Left kidney (tissue), 2 donors: Measurements from ENCODE around the gene C8A. TPM values are rescaled to one million over a fixed set of nuclear protein-coding genes. Genes with fewer than 3 reads are reported as not detected.

Source experiments
- DNase-seq: peaks from one replicate; pipeline ENCODE4 v3.0.0-alpha.2; 2013
- polyA plus RNA-seq: library from polyadenylated mRNA; unstranded; fragments of 120-200 nt; gene quantifications from one replicate; pipeline ENCODE4 v1.2.1, GENCODE V29; 2013; ENCODE audit not compliant: insufficient read length

C8A gene
- polyA plus RNA-seq, 1 donor = not detected

DNA sequence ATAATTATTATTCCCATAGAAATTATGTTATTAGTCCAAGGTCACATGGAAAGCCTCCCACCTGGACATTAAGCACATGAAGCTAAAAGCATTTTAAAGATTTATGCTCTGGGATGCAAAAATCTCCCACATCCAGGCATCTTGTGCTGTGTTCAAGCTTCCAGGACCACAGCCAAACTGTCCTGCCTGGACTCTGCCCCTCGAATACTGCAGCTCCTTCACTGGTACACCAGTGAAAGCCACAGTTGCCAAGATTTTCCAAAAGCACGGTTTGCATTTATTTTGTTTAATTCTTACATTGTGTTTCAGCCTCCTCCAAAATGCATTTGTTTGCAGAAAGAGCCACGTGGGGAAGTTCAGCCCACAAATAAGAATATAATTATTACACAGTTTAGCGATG is 72.6 kb downstream of the C8A start:
- DNase-seq = no peak

DNA sequence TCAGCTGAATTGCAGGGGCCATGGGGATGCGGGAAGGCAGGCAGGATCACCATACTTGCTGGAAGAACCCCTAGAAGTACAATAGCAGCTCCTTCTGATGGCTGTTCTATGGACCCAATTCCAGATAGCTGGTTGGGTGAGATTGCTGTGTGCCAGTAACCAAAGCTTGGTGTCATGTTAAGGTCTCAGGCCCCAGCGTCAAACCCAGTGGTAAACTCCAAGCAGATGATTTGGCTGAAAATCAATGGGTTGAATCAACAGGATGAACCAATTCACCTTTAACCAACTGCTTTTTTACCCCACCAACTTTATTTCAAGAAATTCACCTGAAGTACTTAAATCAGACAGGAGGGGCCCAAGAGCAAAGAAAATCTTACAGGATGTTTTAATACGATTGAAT is 73.4 kb downstream of the C8A start:
- DNase-seq = no peak

DNA sequence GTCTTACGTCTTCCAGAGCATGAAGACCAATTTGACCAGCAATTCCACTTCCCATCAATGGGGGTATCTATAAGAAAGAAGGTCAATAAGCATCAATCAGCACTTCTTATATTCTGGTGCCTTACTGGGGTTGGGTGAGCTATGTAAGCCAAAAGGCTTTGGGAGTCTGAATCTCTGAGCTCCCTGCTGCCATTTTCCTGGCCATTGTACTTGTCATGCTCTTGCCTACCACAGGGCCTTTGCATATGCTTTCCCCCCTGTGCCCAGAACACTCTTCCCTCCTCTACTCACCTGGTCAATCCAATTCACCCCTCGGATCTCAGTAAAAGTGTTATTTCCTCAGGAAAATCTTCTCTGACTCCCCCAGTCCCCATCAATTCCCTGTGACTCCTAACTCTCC is 74.9 kb downstream of the C8A start:
- no peak for DNase-seq

DNA sequence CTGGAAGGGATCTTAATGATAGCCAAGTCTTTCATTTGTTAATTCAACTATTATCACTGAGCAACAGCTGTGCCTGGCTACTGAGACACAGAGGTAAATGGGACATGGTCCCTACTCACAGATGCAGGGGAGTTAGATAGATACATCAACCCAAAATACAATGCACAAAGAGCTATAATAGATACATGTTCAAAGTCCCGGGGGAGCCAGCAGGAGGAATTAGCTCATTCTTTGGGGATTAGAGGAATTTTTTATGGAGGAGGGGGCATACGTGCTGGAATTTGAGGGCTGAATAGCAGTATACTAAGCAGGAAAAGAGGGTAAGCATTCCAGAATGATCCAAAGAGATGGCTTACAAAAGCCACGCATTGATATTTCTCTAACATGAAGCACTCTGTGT is 76.6 kb downstream of the C8A start:
- no peak for DNase-seq

DNA sequence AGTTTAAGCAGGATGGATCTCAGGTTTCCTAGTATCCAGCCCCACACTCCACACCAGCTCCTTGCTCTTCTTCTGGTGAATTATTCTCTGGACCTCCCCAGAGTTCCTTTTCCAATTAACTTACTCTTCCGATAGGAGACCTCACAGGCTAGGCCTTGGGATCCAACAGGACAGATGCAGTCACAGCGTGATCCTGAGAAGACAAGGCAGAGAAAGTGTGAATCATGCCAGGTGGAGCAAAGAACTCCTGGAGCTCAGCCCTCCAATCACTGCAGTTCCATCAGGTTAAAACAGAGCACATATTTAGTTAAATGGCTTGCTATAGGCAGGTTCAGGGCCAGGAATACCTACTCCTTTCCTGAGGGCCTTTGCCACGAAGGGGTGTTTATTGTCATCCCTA is 77.1 kb downstream of the C8A start:
- no peak for DNase-seq

DNA sequence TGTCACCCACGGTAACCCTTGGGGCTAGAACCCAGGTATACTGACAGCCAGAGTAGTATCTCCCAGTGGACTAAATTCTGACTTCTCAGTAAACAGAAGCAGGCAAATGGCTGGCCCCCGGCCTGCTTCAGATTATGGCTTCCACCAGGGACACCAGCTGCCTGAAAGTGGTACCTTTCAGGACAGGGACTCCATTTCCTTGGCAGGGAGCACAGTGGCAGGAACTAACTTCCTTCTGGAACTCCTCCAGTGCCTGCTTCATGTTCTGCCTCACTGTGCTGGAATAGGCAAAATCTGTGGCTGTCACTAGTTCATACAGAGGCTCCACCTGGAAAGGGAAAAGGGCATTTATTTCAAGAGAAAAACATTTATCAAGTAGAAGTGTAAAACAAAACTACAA is 78.6 kb downstream of the C8A start:
- DNase-seq = no peak

DNA sequence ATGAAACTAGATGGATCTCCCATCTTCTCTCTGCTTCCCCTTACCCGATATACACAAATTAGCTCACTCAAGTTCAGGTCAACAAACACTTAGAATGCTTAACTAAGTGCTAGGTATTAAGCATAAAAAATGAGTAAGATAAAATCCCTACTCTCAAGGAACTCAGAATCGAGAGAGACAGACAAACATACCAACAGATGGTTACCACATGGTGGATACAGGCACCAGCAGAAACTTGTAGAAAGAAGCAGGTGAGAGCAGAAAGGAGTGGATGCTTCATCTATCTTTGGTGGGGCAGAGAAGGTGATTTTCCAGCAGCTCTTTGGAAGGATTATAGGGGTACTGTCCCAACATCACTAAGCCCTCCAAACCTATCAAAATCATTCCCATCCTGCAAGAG is 79.0 kb downstream of the C8A start:
- no peak for DNase-seq

DNA sequence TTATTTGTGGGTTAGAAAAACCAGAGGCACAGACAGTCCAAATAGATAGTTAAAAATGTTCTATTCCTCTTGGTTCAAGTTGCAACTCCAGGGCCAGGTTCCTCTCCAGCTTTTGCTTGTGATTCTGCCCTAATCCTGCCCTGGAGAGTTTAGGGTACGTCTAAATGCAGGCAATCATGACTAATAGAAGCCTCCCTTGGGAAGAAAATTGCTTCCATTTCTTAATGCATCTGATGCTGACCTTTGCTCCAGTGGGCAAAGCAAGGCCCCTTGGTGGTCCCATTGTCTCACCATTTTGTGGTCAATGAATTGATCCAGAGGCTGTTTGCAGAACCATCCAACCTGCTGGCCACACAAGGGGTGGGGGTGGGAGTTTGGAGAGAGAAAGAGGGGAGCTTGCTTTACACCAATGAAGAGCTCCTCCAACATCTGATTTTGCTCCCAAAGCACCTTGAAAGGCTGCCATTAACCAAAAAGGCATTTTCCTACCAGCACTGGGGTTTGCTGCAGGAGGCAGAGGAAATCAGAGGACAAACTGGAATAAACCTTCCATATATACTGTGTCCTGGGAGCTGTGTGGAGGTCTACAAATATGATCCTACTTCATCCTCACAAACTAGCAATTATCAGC is 79.9 kb downstream of the C8A start:
- DNase-seq = no peak

DNA sequence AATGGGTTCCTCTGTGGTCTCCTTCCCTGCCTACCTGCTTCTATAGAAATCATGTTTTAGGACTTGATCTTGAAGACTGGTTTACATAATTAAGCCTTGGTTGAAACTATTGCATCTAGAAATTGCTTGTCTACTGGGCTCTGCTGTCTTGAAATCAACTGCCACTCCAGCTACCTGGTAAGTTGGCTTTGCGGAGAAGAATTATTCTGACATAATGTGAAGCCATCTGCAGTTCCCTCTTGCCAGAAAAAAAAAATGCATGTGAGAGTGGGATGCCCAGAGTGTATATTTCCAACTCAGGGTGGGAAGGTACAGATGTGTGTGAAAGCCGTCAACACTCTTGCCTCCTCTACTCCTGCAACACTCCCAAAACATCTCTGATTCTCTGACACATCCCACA is 84.0 kb downstream of the C8A start:
- DNase-seq = no peak

DNA sequence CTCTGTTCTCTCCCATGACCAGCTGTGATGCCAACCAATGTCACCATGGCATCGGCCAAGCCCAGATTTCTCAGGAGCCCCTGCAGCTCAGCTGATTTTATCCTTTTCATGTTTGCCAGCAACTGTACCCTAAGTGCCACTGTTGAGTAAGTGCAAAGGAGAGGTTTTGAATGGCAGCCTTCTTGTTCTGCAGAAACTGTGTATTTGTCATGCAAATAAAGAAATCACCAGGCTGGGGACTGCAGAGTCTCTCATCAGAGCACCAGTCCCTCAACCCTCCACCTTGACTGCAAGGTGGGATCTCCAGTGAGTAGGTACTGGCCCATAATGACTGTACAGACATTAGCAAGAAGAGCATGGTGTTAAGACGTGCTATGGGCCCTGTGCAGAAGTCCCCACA is 84.6 kb downstream of the C8A start:
- no peak for DNase-seq

DNA sequence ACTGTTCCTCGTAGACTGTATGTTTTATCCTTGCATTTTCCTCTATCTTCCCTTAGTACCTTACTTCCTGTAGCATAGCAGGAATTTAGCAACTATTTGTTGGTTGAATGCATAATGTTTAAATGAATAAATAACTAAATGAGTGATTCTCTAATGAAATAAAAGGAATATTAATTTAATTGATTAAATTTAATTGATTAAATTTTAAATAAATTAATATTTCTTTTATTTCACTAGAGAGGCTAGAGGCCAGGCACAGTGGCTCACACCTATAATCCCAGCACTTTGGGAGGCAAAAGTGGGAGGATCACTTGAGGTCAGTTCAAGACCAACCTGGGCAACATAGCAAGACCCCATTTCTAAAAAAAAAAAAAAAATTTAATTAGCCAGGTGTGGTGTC is 85.4 kb downstream of the C8A start:
- DNase-seq = no peak

DNA sequence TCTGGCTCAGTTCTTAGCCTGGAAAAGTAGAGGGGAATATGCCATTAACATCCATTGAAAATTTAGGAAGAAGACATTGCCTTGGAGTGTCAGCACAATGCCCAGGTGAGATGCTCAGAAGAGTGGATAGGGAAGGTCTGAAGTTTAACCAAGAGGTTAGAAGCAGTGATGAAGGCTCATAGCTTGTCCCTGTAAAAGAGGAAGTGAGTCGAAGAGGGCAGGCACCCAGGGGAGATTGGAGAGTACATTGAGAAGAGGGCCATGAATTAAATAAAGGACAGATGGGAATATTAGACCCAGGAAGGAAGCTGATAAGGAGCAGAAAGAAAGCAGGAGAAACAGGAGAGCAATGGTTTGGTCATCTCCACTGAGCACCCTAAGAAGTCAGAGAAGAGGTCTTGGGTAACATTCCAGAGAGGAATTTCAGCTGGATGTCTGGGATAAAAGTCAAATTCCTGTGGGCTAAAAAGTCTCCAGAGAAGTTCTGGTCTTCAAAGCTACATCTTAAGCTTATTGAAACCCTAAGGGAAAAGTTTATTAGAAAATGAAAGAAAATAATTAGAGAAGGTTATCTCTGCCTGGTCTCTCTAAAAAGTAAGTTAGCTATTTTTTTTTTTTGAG is 93.9 kb downstream of the C8A start:
- DNase-seq = no peak

DNA sequence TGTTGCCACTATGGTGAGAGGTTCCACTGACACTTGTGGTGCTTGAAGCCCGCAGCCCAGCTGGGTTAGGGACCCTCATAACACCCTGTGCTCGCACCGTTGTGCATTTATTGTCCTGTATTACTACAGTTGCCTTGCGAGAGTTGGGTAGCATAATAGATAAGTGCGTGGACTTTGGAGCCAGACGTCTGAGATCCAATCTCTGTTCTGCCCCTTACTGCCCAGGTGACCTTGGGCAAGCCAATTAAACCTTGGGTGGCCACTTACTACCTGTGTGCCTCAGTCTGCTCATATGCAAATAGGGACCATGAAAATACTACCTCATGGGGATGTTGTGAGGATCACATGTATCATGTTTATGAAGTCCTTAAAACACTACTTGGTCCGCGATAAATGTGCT is 97.9 kb downstream of the C8A start:
- DNase-seq = no peak

DNA sequence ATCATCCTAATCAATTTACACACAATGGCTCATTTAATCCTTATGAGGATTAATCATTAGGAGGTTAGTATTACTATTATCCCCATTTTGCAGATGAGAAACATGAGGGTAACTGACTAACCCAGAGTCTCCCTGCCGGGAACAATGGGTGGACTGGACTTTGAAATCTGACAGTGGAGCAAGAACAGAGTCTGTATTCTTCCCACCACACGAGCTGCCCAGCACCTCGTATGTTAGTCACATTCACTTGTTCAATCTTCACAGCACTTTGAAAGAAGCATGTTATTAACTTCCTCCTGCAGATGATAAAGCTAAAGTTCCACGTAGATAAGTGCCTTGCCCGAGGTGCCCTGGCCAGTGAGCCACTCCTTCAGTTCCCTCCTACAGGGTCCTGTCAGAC is 98.8 kb downstream of the C8A start:
- DNase-seq = no peak

DNA sequence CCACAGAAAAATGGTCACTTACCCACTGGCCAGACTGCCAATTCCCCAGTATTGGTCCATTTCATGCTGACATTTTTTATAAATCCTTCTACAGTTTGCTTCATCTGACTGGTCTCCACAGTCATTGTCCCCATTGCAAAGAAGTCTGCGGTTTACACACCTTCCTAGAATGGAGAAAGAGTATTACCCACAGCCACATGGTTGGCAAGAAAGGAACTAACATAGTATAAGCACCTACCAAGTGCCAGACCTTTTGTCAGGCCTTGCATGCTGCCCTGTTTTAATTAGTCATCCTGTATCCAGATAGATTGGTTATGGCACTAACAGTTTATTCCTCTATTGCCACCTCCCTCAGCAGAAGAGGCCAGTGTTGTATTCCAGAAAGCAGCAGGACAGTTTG is 100.1 kb downstream of the C8A start:
- no peak for DNase-seq

DNA sequence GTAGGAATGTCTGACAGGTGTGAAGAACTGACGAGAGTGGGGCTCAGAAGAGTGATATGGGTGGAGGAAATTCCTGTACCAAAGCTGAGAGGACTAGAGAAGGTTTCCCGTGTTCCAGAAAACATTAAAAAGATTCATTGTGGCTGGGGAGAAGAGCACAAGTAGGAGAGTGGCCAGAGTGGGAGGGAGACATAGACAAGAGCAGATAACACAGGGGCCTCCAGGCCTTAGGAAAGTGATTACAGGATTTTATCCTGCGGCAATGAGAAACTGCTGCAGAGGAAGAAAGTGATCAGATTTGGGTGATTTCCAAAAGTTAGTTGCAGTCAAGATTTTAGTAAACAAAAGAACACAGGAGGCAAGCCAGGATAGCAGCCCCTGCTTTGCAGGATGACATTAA is 103.3 kb downstream of the C8A start:
- DNase-seq = no peak

DNA sequence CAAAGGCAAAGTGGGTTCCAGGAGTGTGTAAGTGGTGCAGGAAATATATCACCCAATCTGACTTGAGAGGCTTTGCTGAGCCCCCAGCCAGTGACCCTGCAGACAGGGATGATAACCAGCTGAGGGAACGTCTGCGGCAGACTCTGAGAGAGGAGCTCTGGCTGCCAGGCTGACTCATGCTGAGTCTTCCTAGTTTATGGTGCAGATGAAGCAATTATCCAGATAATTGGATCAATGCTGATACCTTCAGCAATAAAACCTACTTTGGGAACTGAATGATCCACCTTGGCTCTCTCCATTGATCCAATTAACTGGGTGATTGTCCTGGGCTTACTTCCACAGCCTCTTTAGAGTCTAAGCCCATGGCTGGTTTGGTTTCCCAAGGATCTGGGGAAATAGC is 103.9 kb downstream of the C8A start:
- DNase-seq = no peak

DNA sequence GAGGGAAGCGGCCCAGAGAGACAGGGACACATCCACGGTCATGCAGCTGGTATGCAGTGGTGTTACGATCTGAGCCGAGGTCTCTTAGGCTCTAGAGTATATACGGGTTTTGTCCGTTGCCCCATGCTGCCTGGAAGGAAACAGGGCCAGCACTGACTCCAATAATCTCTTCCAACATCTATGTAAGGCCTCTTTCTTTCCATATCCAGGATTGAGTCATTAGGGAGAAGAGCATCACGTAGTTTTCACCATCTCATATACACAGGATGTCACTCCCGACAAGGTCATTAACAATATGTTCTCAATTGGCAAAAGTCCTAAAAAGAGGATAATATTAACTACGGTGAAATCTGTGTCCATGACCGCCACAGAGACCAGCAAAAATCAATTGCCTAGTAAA is 106.8 kb downstream of the C8A start:
- no peak for DNase-seq

DNA sequence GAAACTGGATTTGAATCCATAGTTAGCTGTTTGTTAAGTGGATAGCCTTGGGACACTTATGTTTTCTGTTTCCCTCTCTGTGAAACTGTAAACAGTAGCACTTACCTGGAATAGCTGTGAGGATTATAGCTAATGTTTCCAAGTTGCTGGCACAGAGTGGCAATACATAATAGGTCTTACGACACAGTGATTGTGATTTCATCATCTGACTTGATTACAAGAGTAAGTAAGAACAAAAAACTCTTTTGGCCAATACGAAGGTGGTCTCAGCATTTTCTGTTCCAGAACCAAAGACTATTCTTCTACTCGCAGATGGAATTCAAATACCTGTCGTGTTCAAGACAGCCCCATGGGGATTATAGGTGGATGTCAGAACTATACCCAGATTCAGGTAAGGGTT is 109.1 kb downstream of the C8A start:
- DNase-seq = no peak

DNA sequence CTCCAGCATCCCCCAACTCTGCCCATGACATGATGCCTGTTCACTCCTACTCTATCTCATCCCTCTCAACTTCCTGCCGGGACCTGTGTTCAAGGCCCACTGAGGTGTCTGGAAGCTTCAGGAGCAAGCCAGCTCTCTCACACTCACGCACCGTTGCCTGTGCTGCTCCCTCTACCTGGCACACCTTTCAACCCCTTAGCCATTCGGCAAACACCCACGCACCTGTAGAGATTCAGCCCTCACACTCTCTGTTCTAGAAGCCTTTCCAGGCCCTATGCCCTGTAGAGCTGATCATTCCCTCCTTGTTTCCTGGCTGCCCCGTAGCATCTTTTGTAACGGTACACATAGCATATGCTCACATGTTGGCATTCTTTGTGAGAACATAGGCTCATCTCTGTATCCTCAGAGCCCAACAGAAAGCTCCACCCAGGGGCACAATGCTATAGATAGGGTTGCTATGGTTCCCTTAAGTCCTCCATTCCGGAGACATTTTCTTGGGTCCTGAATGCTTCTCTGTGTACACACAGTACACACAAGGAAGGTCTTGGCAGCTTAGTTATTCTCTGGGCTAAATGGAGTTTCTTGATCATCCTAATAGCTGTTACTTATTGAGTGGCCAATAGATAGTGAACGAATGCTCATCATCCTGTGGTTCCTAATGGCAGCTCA is 109.9 kb downstream of the C8A start:
- no peak for DNase-seq

DNA sequence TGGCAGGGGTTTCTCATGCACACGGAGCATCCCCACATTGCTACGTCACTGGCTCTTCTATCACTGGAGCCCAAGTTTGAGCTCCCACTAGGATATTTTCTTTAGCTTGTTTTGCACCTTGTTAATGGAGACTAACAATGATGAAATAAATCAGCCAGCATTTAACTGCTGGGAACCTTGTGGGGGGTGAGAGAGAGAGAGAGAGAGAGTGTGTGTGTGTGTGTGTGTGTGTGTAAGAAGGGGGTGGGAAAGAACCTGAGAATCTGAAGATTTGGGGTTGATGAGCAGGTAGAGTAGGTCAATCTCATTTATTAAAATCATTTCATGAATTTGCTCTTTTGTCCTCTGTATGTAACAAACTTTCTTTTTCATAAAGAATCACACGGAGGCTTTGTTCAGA is 110.6 kb downstream of the C8A start:
- DNase-seq = no peak

DNA sequence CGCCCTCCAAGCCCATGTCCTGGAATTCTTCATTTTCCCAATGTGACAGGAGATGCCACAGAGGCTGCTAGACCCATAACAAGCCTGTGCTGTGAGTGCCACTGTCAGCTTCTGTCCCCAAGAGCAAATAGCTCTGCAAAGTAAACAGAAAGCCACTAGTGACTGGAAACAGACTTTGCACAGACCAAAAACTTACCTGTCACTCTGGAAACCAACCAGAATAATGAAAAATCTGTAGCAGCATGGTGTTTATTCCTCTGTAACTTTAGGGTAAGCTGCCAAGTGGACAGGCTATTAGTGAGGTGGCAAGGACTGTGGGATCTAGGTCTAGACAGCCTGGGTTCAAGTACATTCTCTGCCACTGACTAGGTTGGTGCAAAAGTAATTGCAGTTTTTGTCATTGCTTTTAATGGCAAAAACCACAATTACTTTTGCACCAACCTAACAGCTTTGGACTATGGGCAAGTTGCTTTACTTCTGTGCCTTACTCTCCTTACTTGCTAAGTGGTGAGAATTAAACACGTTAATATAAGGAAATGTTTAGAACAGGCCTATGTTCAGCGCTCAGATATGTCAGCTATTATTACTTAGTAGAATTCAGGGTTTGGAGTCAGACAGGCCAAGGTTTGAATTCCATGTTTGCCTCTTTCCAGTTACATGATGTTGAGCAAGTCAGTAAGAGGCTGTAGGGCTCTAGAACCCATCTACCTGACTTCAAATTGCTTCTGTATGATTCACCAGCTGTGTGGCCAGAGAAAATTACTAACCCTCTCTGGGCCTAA is 111.5 kb downstream of the C8A start, which contains the start of gene C8B:
Gene C8B, minus strand, starts transcription at position 100 of the 782 bp plus-strand sequence. Its CDS starts 67 bp downstream, at position 33.
- DNase-seq = no peak

DNA sequence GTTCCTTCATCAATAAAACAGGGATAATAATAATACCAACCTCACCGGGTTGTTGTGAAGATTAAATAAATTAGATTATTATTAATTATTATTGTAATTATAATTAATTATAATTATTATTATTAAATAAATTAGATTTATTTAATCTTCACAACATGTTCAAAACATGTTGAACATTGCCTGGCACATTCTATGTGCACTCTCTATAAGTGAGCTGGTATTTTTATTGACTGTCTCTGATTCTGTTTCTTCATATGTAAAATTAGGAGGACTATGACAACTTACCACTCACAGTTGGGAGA is 112.1 kb downstream of the C8A start:
- DNase-seq = no peak
